ENCODE measurements around the gene TMC7.
A peak's percentile ranks its signal among the peaks of the same experiment; 100 is the strongest.

The TMC7 gene

DNA sequence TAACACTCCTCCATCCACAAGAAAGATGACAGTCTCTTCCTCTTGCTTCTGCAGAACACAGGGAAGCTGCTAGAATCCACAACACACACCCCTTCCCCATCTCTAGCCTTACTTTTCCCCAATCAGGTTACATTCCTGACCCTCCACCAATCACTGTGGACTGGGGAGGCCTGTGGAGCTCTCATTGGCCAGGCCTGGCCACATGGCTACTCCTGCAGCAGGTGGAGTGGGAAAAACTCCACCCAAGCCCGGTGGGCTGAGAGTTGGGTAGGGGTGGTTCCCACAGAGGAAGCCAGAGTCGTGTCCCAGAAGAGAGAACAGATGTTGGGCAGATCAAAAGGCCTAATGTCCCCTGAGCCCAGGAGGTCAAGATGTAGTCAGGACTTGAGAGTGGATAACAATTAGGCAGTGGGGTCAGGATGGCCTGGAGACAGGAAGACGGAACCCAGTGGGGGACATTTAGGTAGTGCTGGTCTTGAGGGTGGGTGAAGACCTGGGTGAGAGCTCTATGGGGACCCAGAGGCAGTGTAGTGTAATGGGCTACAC, 105.7 kb downstream of the TMC7 start:
- no peak for DNase-seq (ENCODE audit: low read depth)
- TF ChIP-seq, protein P1, sequence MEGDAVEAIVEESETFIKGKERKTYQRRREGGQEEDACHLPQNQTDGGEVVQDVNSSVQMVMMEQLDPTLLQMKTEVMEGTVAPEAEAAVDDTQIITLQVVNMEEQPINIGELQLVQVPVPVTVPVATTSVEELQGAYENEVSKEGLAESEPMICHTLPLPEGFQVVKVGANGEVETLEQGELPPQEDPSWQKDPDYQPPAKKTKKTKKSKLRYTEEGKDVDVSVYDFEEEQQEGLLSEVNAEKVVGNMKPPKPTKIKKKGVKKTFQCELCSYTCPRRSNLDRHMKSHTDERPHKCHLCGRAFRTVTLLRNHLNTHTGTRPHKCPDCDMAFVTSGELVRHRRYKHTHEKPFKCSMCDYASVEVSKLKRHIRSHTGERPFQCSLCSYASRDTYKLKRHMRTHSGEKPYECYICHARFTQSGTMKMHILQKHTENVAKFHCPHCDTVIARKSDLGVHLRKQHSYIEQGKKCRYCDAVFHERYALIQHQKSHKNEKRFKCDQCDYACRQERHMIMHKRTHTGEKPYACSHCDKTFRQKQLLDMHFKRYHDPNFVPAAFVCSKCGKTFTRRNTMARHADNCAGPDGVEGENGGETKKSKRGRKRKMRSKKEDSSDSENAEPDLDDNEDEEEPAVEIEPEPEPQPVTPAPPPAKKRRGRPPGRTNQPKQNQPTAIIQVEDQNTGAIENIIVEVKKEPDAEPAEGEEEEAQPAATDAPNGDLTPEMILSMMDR (IDR thresholded peaks at IDR 0.05; ENCODE audit: insufficient read depth, low read depth, low read length, missing control alignments), result no peak

DNA sequence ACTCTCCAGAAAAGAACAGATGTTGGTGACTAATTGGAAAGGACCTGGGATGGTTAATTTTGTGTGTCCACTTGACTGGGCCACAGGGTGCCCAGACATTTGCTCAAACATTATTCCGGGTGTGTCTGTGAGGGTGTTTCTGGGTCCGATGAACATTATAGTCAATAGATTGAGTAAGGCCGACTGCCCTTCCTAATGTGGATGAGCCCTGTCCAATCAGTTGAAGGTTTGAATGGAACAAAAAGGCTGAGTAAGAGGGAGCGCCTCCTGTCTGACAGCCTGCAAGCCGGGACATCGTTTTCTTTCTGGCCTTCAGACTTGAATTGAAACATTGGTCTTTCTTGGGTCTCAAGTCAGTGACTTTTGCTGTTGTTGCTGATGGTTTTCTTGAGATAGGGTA, 107.2 kb downstream of the TMC7 start:
- TF ChIP-seq, protein P1 (IDR thresholded peaks at IDR 0.05; ENCODE audit: insufficient read depth, low read depth, low read length, missing control alignments), result no peak
- no peak for DNase-seq (ENCODE audit: low read depth)
- H3K4me3 ChIP-seq (ENCODE audit: low read depth, low read length), result no peak overlapping the region

More for the DNA sequence above, 105.7 kb downstream of the TMC7 start:
- no peak overlapping the region for H3K4me3 ChIP-seq (ENCODE audit: low read depth, low read length)

DNA sequence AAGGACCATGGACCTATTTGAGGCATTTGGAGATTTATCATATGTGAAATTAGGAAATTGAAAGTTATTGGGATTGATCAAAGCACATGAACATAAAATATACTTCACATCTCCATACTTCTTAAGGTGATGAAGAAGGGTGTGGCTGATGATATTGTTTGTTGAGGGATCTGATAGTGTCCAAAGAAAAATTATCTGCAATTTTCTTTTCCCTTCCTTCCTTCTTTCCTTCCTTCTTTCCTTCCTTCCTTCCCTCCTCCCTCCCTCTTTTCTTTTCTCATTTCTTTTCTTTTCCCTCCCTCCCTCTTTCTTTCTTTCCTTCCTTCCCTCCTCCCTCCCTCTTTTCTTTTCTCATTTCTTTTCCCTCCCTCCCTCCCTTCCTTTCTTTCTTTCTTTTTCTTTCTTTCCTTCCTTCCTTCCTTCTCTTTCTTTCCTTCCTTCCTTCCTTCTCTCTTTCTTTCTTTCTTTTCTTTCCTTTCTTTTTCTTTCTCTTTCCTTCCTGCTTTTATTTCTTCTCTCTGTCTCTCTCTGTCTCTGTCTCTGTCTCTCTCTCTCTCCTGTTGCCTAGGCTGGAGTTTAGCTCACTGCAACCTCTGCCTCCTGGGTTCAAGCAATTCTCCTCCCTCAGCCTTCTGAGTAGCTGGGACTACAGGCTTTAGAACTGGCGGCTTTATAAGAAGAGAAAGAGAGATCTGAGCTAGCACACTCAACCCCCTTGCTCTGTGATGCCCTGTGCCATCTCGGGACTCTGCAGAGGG, 109.1 kb downstream of the TMC7 start:
- TF ChIP-seq, protein P1 (IDR thresholded peaks at IDR 0.05; ENCODE audit: insufficient read depth, low read depth, low read length, missing control alignments), result no peak
- H3K4me3 ChIP-seq (ENCODE audit: low read depth, low read length), result no peak overlapping the region
- DNase-seq (ENCODE audit: low read depth), result no peak

DNA sequence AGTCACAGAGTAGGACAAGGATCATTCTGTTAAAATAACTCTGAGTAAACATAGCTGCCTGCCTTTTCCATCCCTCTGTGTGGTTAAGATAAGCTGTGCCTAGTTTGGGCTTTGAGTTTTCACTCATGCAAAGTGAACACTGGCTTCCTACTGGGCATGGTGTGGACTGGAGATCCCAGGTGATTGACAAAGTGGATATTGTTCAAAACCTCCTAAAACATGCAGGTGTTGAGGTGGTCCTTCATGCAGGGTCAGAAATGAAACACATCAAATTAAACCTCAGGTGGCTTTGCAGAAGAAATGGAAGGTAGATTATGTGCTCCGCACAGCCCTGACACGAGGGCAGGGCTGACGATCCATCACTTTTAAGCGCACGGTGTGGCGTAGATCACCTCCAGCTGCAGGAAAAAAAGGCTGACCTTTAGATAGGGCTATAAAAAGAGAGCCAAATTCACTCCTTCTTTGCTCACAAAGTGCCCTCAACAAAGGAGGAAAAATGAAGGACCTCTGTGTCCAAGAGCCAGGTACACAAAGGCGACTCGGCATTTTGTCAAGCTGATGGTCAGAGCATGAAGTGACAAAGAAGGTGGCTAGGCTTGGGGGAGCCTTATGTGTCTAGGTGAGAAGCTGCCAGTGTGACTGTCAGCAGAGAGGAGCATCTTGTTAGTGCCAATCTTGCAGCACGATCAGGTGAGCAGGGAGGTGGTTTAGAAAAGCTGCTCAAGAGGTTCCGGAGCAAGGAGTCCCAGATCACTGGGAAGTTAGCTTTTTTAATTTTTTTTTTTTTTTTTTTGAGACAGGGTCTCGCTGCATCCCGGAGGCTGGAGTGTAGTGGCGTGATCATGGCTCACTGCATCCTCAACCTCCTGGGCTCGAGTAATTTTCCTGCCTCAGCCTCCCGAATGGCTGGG, 110.2 kb downstream of the TMC7 start:
- TF ChIP-seq, protein P1 (IDR thresholded peaks at IDR 0.05; ENCODE audit: insufficient read depth, low read depth, low read length, missing control alignments), result no peak
- DNase-seq (ENCODE audit: low read depth), result no peak
- no peak overlapping the region for H3K4me3 ChIP-seq (ENCODE audit: low read depth, low read length)

DNA sequence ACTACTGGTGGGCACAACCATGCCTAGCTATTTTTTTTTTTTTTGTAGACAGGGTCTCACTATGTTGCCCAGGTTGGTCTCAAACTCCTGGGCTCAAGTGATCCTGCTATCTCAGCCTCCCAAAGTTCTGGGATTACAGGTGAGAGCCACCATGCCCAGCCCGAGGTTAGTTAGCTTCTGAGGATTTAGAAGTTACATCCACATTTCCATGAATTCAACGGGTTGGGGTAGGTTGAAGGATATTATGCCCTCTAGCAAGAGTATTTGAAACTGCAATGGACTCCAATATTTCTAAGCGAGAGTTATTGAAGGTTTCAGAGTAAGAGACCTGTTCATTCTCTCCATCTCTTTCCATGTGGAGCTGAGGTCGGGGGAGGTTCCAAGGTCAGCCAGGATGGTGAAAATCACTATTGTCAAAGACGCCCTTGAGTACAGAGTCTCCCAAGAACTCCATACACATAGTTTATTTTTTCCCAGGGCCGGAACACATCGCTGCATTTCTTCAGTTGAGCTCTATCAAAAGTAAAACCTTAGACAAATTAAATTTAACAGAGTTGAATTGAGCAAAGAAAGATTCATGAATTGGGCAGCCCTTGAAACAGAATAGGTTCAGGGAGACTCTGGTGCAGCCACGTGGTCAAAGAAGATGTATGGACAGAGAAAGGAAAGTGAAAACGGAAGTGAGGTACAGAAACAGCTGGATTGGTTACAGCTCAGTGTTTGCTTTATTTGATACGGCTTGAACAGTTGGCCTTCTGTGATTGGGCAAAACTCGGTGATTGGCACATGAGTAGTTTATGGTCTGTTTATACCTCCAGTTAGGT, 111.0 kb downstream of the TMC7 start:
- peak; percentile 76 for DNase-seq (ENCODE audit: low read depth)
- TF ChIP-seq, protein P1 (IDR thresholded peaks at IDR 0.05; ENCODE audit: insufficient read depth, low read depth, low read length, missing control alignments), result no peak
- H3K4me3 ChIP-seq (ENCODE audit: low read depth, low read length), result no peak overlapping the region

DNA sequence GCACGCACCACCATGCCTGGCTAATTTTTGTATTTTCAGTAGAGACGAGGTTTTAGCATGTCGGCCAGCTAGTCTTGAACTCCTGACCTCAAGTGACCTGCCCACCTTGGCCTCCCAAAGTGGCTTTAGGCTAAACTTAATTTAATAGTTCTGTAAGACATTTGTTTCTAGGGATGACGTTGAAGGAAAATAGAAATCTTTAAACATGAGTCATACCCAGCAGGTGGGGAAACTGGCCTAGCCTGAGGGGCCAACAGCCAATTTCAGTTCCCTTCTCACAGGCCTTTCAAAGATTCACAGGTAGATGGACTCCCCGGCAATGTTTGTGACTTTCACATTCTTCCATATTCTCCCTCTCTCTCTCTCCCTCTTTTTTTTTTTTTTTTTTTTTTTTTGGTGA, 111.9 kb downstream of the TMC7 start:
- no peak overlapping the region for H3K4me3 ChIP-seq (ENCODE audit: low read depth, low read length)
- DNase-seq (ENCODE audit: low read depth), result peak; percentile 74
- TF ChIP-seq, protein P1 (IDR thresholded peaks at IDR 0.05; ENCODE audit: insufficient read depth, low read depth, low read length, missing control alignments), result no peak

Measured in GM12865 (cell line).